ENCODE measurements around the gene ARFGAP3. TPM values are rescaled to one million over a fixed set of nuclear protein-coding genes. Genes with fewer than 3 reads are reported as not detected.
A peak's percentile ranks its signal among the peaks of the same experiment; 100 is the strongest.

ARFGAP3 gene
- total RNA-seq, 4 donors from 2014 or later = 38.4 to 86.9 (median 47.5) TPM

GRCh38 chr22:42794551-42795510 lies 62.2 kb downstream of the ARFGAP3 start:
- H3K36me3 ChIP-seq = no peaks in the 10 kb centered on the region

GRCh38 chr22:42793848-42794405 lies 63.1 kb downstream of the ARFGAP3 start:
- no peak for TF ChIP-seq CTCF (IDR thresholded peaks at IDR 0.05)
- no peak for TF ChIP-seq POLR2A (IDR thresholded peaks at IDR 0.05)
- H3K36me3 ChIP-seq = no peaks in the 10 kb centered on the region
- no peaks in the 10 kb centered on the region for H3K9me3 ChIP-seq
- no peaks in the 10 kb centered on the region for H3K27me3 ChIP-seq
- no peak overlapping the region for H3K27ac ChIP-seq
- H3K4me3 ChIP-seq = no peak overlapping the region
- intact Hi-C loops (cut with DNase I; ENCODE audit: low total_unique reads) = no loop called here
- H3K4me1 ChIP-seq = no peaks in the 10 kb centered on the region
- peak in 1 of 2 donors; percentile 16 for DNase-seq

More at GRCh38 chr22:42794551-42795510, 62.2 kb downstream of the ARFGAP3 start:
- no peaks in the 10 kb centered on the region for H3K27me3 ChIP-seq
- no peak for TF ChIP-seq POLR2A (IDR thresholded peaks at IDR 0.05)
- TF ChIP-seq CTCF (IDR thresholded peaks at IDR 0.05) = no peak
- H3K27ac ChIP-seq = no peak overlapping the region
- no peak overlapping the region for H3K4me3 ChIP-seq
- intact Hi-C loops (cut with DNase I; ENCODE audit: low total_unique reads) = no loop called here
- DNase-seq = no peak
- H3K9me3 ChIP-seq = no peaks in the 10 kb centered on the region
- H3K4me1 ChIP-seq = no peaks in the 10 kb centered on the region

- H3K27ac ChIP-seq = no peak overlapping the region
- no peaks in the 10 kb centered on the region for H3K4me1 ChIP-seq
- intact Hi-C loops (cut with DNase I; ENCODE audit: low total_unique reads) = no loop called here
- H3K36me3 ChIP-seq = no peaks in the 10 kb centered on the region
- DNase-seq = no peak
- H3K9me3 ChIP-seq = no peaks in the 10 kb centered on the region
- H3K27me3 ChIP-seq = no peaks in the 10 kb centered on the region
- no peak overlapping the region for H3K4me3 ChIP-seq
- TF ChIP-seq CTCF (IDR thresholded peaks at IDR 0.05) = no peak
- no peak for TF ChIP-seq POLR2A (IDR thresholded peaks at IDR 0.05)
Observed at GRCh38 chr22:42792909-42793847, 63.9 kb downstream of the ARFGAP3 start.

GRCh38 chr22:42792453-42792908 lies 64.6 kb downstream of the ARFGAP3 start:
- DNase-seq = no peak
- no peak overlapping the region for H3K27ac ChIP-seq
- intact Hi-C loops (cut with DNase I; ENCODE audit: low total_unique reads) = no loop called here

More at GRCh38 chr22:42792453-42792908, 64.6 kb downstream of the ARFGAP3 start:
- H3K9me3 ChIP-seq = no peaks in the 10 kb centered on the region
- H3K27me3 ChIP-seq = no peaks in the 10 kb centered on the region
- H3K36me3 ChIP-seq = no peaks in the 10 kb centered on the region
- no peaks in the 10 kb centered on the region for H3K4me1 ChIP-seq
- no peak for TF ChIP-seq POLR2A (IDR thresholded peaks at IDR 0.05)
- TF ChIP-seq CTCF (IDR thresholded peaks at IDR 0.05) = no peak
- no peak overlapping the region for H3K4me3 ChIP-seq
